ENCODE measurements around the gene BCAR3.
A peak's percentile ranks its signal among the peaks of the same experiment; 100 is the strongest.
"Not testable (repeated sequence)": the region's sequence is repeated elsewhere in the genome, so short reads cannot be mapped to it uniquely, and the experiment has no call there.

Gene BCAR3

GRCh38 chr1:93662481-93663207 is 19.0 kb downstream of the BCAR3 start:
- H3K27ac Mint-ChIP-seq: peak overlapping the region; percentile 9
- no peak for ATAC-seq (ENCODE audit: low read depth)
- H3K36me3 Mint-ChIP-seq: peaks cover 12% of the 10 kb centered on the region

GRCh38 chr1:93661829-93662474 is 19.7 kb downstream of the BCAR3 start:
- no peaks in the 10 kb centered on the region for H3K27me3 Mint-ChIP-seq
- DNase-seq (ENCODE audit: low spot score in 2 of 2): no peak

More at GRCh38 chr1:93662481-93663207, 19.0 kb downstream of the BCAR3 start:
- Mint-ChIP-seq H3K9me3 (peaks cover 2% of the 10 kb centered on the region), H3K4me3 (no peak overlapping the region), H3K4me1 (peaks cover 16% of the 10 kb centered on the region), H3K27me3 (no peaks in the 10 kb centered on the region)
- DNase-seq (ENCODE audit: low spot score in 2 of 2): no peak

GRCh38 chr1:93661341-93661740 is 20.3 kb downstream of the BCAR3 start:
- DNase-seq (ENCODE audit: low spot score in 2 of 2); H3K9me3 Mint-ChIP-seq; H3K27ac Mint-ChIP-seq; H3K36me3 Mint-ChIP-seq; H3K4me3 Mint-ChIP-seq; ATAC-seq (ENCODE audit: low read depth); H3K27me3 Mint-ChIP-seq: not testable (repeated sequence)
- H3K4me1 Mint-ChIP-seq: peaks cover 16% of the 10 kb centered on the region

More at GRCh38 chr1:93661829-93662474, 19.7 kb downstream of the BCAR3 start:
- no peak overlapping the region for H3K27ac Mint-ChIP-seq
- H3K4me3 Mint-ChIP-seq: no peak overlapping the region
- no peak for ATAC-seq (ENCODE audit: low read depth)
- peaks cover 16% of the 10 kb centered on the region for H3K4me1 Mint-ChIP-seq
- H3K9me3 Mint-ChIP-seq: peaks cover 2% of the 10 kb centered on the region
- H3K36me3 Mint-ChIP-seq: peaks cover 11% of the 10 kb centered on the region

GRCh38 chr1:93659822-93660503 is 21.7 kb downstream of the BCAR3 start:
- H3K36me3 Mint-ChIP-seq: peaks cover 8% of the 10 kb centered on the region

GRCh38 chr1:93658188-93658587 is 23.4 kb downstream of the BCAR3 start:
- peaks cover 10% of the 10 kb centered on the region for H3K36me3 Mint-ChIP-seq
- H3K4me3 Mint-ChIP-seq: no peak overlapping the region

More at GRCh38 chr1:93659822-93660503, 21.7 kb downstream of the BCAR3 start:
- Mint-ChIP-seq H3K27me3 (no peaks in the 10 kb centered on the region), H3K9me3 (peaks cover 2% of the 10 kb centered on the region), H3K27ac (peak overlapping the region; percentile 19), H3K4me1 (peaks cover 11% of the 10 kb centered on the region), H3K4me3 (no peak overlapping the region)
- DNase-seq (ENCODE audit: low spot score in 2 of 2) (no peak), ATAC-seq (ENCODE audit: low read depth) (no peak)

GRCh38 chr1:93656491-93656890 is 25.1 kb downstream of the BCAR3 start:
- no peak overlapping the region for H3K4me3 Mint-ChIP-seq
- no peak overlapping the region for H3K27ac Mint-ChIP-seq
- no peak for DNase-seq (ENCODE audit: low spot score in 2 of 2)
- ATAC-seq (ENCODE audit: low read depth): no peak
- H3K36me3 Mint-ChIP-seq: peaks cover 7% of the 10 kb centered on the region
- no peaks in the 10 kb centered on the region for H3K4me1 Mint-ChIP-seq
- H3K9me3 Mint-ChIP-seq: peaks cover 2% of the 10 kb centered on the region
- no peaks in the 10 kb centered on the region for H3K27me3 Mint-ChIP-seq

More at GRCh38 chr1:93658188-93658587, 23.4 kb downstream of the BCAR3 start:
- ATAC-seq (ENCODE audit: low read depth) (no peak), DNase-seq (ENCODE audit: low spot score in 2 of 2) (no peak)
- Mint-ChIP-seq H3K27me3 (no peaks in the 10 kb centered on the region), H3K4me1 (peaks cover 7% of the 10 kb centered on the region), H3K27ac (no peak overlapping the region), H3K9me3 (peaks cover 2% of the 10 kb centered on the region)

GRCh38 chr1:93653656-93654055 is 28.0 kb downstream of the BCAR3 start:
- peaks cover 8% of the 10 kb centered on the region for H3K36me3 Mint-ChIP-seq
- peaks cover 3% of the 10 kb centered on the region for H3K4me1 Mint-ChIP-seq
- H3K27me3 Mint-ChIP-seq: no peaks in the 10 kb centered on the region
- ATAC-seq (ENCODE audit: low read depth) (no peak), DNase-seq (ENCODE audit: low spot score in 2 of 2) (no peak)
- no peaks in the 10 kb centered on the region for H3K9me3 Mint-ChIP-seq
- no peak overlapping the region for H3K4me3 Mint-ChIP-seq
- no peak overlapping the region for H3K27ac Mint-ChIP-seq

GRCh38 chr1:93652323-93652949 is 29.2 kb downstream of the BCAR3 start:
- no peak overlapping the region for H3K4me3 Mint-ChIP-seq
- H3K9me3 Mint-ChIP-seq: no peaks in the 10 kb centered on the region
- no peaks in the 10 kb centered on the region for H3K27me3 Mint-ChIP-seq
- DNase-seq (ENCODE audit: low spot score in 2 of 2): no peak
- ATAC-seq (ENCODE audit: low read depth): no peak
- no peak overlapping the region for H3K27ac Mint-ChIP-seq
- H3K4me1 Mint-ChIP-seq: peaks cover 3% of the 10 kb centered on the region
- peaks cover 8% of the 10 kb centered on the region for H3K36me3 Mint-ChIP-seq

- Mint-ChIP-seq H3K4me3 (no peak overlapping the region), H3K27me3 (no peaks in the 10 kb centered on the region), H3K4me1 (peaks cover 3% of the 10 kb centered on the region), H3K27ac (no peak overlapping the region), H3K36me3 (peaks cover 8% of the 10 kb centered on the region), H3K9me3 (no peaks in the 10 kb centered on the region)
- ATAC-seq (ENCODE audit: low read depth) (no peak), DNase-seq (ENCODE audit: low spot score in 2 of 2) (no peak)
Measured at GRCh38 chr1:93651695-93652094, 29.9 kb downstream of the BCAR3 start.

GRCh38 chr1:93650159-93650558 is 31.5 kb downstream of the BCAR3 start:
- not testable (repeated sequence) for H3K27ac Mint-ChIP-seq; H3K27me3 Mint-ChIP-seq; H3K36me3 Mint-ChIP-seq; DNase-seq (ENCODE audit: low spot score in 2 of 2); H3K4me1 Mint-ChIP-seq; ATAC-seq (ENCODE audit: low read depth); H3K4me3 Mint-ChIP-seq; H3K9me3 Mint-ChIP-seq

GRCh38 chr1:93649231-93649630 is 32.4 kb downstream of the BCAR3 start:
- no peaks in the 10 kb centered on the region for H3K27me3 Mint-ChIP-seq
- H3K27ac Mint-ChIP-seq: peak overlapping the region; percentile 10
- DNase-seq (ENCODE audit: low spot score in 2 of 2): no peak
- H3K4me1 Mint-ChIP-seq: peaks cover 10% of the 10 kb centered on the region
- no peak for ATAC-seq (ENCODE audit: low read depth)
- no peak overlapping the region for H3K4me3 Mint-ChIP-seq
- H3K9me3 Mint-ChIP-seq: no peaks in the 10 kb centered on the region
- H3K36me3 Mint-ChIP-seq: peaks cover 4% of the 10 kb centered on the region

GRCh38 chr1:93648656-93649055 is 33.0 kb downstream of the BCAR3 start:
- Mint-ChIP-seq H3K27ac (no peak overlapping the region), H3K36me3 (peaks cover 4% of the 10 kb centered on the region), H3K9me3 (no peaks in the 10 kb centered on the region), H3K4me3 (no peak overlapping the region), H3K27me3 (no peaks in the 10 kb centered on the region), H3K4me1 (peaks cover 13% of the 10 kb centered on the region)
- DNase-seq (ENCODE audit: low spot score in 2 of 2): no peak
- no peak for ATAC-seq (ENCODE audit: low read depth)

- no peaks in the 10 kb centered on the region for H3K9me3 Mint-ChIP-seq
- no peak for DNase-seq (ENCODE audit: low spot score in 2 of 2)
Measured at GRCh38 chr1:93641527-93641926, 40.1 kb downstream of the BCAR3 start.

More at GRCh38 chr1:93641527-93641926, 40.1 kb downstream of the BCAR3 start:
- Mint-ChIP-seq H3K4me3 (no peak overlapping the region), H3K27me3 (no peaks in the 10 kb centered on the region), H3K4me1 (peaks cover 23% of the 10 kb centered on the region), H3K36me3 (peaks cover 4% of the 10 kb centered on the region), H3K27ac (no peak overlapping the region)
- ATAC-seq (ENCODE audit: low read depth): no peak
